Smooth muscle cell (in vitro differentiated cells): ENCODE results near the gene OR10V1. TPM values are rescaled to one million over a fixed set of nuclear protein-coding genes. Genes with fewer than 3 reads are reported as not detected.
"Not testable (repeated sequence)": the region's sequence is repeated elsewhere in the genome, so short reads cannot be mapped to it uniquely, and the experiment has no call there.

Source experiments
- DNase-seq: peaks from one replicate; lab custom pipeline; 2025; ENCODE audit not compliant: unreplicated experiment; lab: John Stamatoyannopoulos, UW
- H2AFZ ChIP-seq: fragments of 200-600 bp; sonication (generic); 2 replicates; pipeline ENCODE4 v1.6.0; 2016; ENCODE audit warnings: antibody characterized with exemption, low read depth, mild to moderate bottlenecking
- H3F3A ChIP-seq: fragments of 200-600 bp; sonication (generic); 2 replicates; pipeline ENCODE4 v1.6.0; 2017; ENCODE audit warnings: antibody characterized with exemption, low read depth
- H3K27ac ChIP-seq: fragments of 200-600 bp; sonication (generic); 2 replicates; pipeline ENCODE4 v1.5.1; 2016; ENCODE audit warnings: low read depth, mild to moderate bottlenecking
- H3K27me3 ChIP-seq: fragments of 200-600 bp; sonication (generic); 2 replicates; pipeline ENCODE4 v1.6.1; 2016; ENCODE audit warnings: low read depth, mild to moderate bottlenecking
- H3K36me3 ChIP-seq: fragments of 200-600 bp; sonication (generic); 2 replicates; pipeline ENCODE4 v1.5.1; 2016; ENCODE audit warnings: low read depth
- H3K4me1 ChIP-seq: fragments of 200-600 bp; sonication (generic); 2 replicates; pipeline ENCODE4 v1.5.1; 2016; ENCODE audit warnings: low read depth
- H3K4me2 ChIP-seq: fragments of 200-600 bp; sonication (generic); 2 replicates; pipeline ENCODE4 v1.6.0; 2016; ENCODE audit warnings: mild to moderate bottlenecking
- H3K4me3 ChIP-seq: fragments of 200-600 bp; sonication (generic); 2 replicates; pipeline ENCODE4 v1.5.1; 2016; ENCODE audit warnings: mild to moderate bottlenecking
- H3K79me2 ChIP-seq: fragments of 200-600 bp; sonication (generic); 2 replicates; pipeline ENCODE4 v1.6.0; 2016; ENCODE audit warnings: low read depth, mild to moderate bottlenecking
- H3K9ac ChIP-seq: fragments of 200-600 bp; sonication (generic); 2 replicates; pipeline ENCODE4 v1.6.0; 2016; ENCODE audit warnings: low read depth
- H3K9me3 ChIP-seq: fragments of 200-600 bp; sonication (generic); replicated peaks from 2 replicates; pipeline ENCODE4 v1.5.1; 2016; ENCODE audit warnings: low read depth
- H4K20me1 ChIP-seq: fragments of 200-600 bp; sonication (generic); 2 replicates; pipeline ENCODE4 v1.6.0; 2016; ENCODE audit warnings: low read depth
- CTCF ChIP-seq: fragments of 200-600 bp; sonication (generic); IDR thresholded peaks from 2 replicates; pipeline ENCODE4 v1.5.1; 2017; ENCODE audit warnings: borderline replicate concordance, mild to moderate bottlenecking, antibody characterized with exemption; ENCODE audit not compliant: insufficient read depth, poor library complexity, severe bottlenecking
- WGBS: methylation state at CpG from one replicate; pipeline ENCODE4 v1.1.7; 2016; ENCODE audit warnings: low lambda C conversion rate; 5-methylcytosine and 5-hydroxymethylcytosine counted together
- polyA plus RNA-seq: library from polyadenylated mRNA; unstranded; fragments of >200 nt; fragmentation: Nextera tagmentation; extraction: Ambion mirVana; gene quantifications from 2 replicates; pipeline ENCODE4 v1.2.1, GENCODE V29; 2016
- total RNA-seq: library from RNA; depleted of rRNA; stranded (reverse); fragments of >200 nt; gene quantifications from 2 replicates; pipeline ENCODE4 v1.2.3, GENCODE V29; 2014

OR10V1 gene
- total and polyA plus RNA-seq, 2 experiments from 2014 or later = not detected

GRCh38 chr11:59698506-59698905, 15.1 kb downstream of the OR10V1 start:
- H3K9ac ChIP-seq = no peak overlapping the region
- no peak for DNase-seq
- H3K4me2 ChIP-seq = no peak overlapping the region
- H3K4me1 ChIP-seq = no peaks in the 10 kb centered on the region
- no peak overlapping the region for H3K27ac ChIP-seq
- no peaks in the 10 kb centered on the region for H3K79me2 ChIP-seq
- H3K9me3 ChIP-seq = no peaks in the 10 kb centered on the region
- H3F3A ChIP-seq = no peaks in the 10 kb centered on the region
- no peak overlapping the region for H3K4me3 ChIP-seq
- H4K20me1 ChIP-seq = no peaks in the 10 kb centered on the region
- TF ChIP-seq CTCF = no peak
- no peaks in the 10 kb centered on the region for H3K36me3 ChIP-seq
- no peaks in the 10 kb centered on the region for H3K27me3 ChIP-seq
- H2AFZ ChIP-seq = no peak overlapping the region

- no peak for DNase-seq
- no peaks in the 10 kb centered on the region for H4K20me1 ChIP-seq
- H3K27me3 ChIP-seq = no peaks in the 10 kb centered on the region
- H3K36me3 ChIP-seq = no peaks in the 10 kb centered on the region
- no peak overlapping the region for H3K9ac ChIP-seq
- H3K4me3 ChIP-seq = no peak overlapping the region
- no peaks in the 10 kb centered on the region for H3K4me1 ChIP-seq
- no peak overlapping the region for H3K27ac ChIP-seq
- no peaks in the 10 kb centered on the region for H3K79me2 ChIP-seq
- TF ChIP-seq CTCF = no peak
- no peak overlapping the region for H2AFZ ChIP-seq
- no peak overlapping the region for H3K4me2 ChIP-seq
- no peaks in the 10 kb centered on the region for H3K9me3 ChIP-seq
- no peaks in the 10 kb centered on the region for H3F3A ChIP-seq
Measured at GRCh38 chr11:59692915-59693314, 20.7 kb downstream of the OR10V1 start.

GRCh38 chr11:59691156-59691555, 22.5 kb downstream of the OR10V1 start:
- no peak for DNase-seq
- H3K79me2 ChIP-seq = no peaks in the 10 kb centered on the region
- no peaks in the 10 kb centered on the region for H3K36me3 ChIP-seq
- no peaks in the 10 kb centered on the region for H3F3A ChIP-seq
- no peak for TF ChIP-seq CTCF
- H3K4me3 ChIP-seq = no peak overlapping the region
- H3K4me2 ChIP-seq = no peak overlapping the region
- no peaks in the 10 kb centered on the region for H3K9me3 ChIP-seq
- H3K9ac ChIP-seq = no peak overlapping the region
- no peaks in the 10 kb centered on the region for H4K20me1 ChIP-seq
- no peaks in the 10 kb centered on the region for H3K27me3 ChIP-seq
- no peaks in the 10 kb centered on the region for H3K4me1 ChIP-seq
- H2AFZ ChIP-seq = no peak overlapping the region
- WGBS = 68% methylated on average over 2 of the region's 2 CpGs
- no peak overlapping the region for H3K27ac ChIP-seq

GRCh38 chr11:59689015-59689414, 24.6 kb downstream of the OR10V1 start:
- Histone ChIP-seq H4K20me1 (no peaks in the 10 kb centered on the region), H3K4me3 (no peak overlapping the region), H2AFZ (no peak overlapping the region), H3K9ac (no peak overlapping the region), H3K4me1 (no peaks in the 10 kb centered on the region), H3F3A (no peaks in the 10 kb centered on the region), H3K36me3 (no peaks in the 10 kb centered on the region), H3K27me3 (no peaks in the 10 kb centered on the region), H3K9me3 (no peaks in the 10 kb centered on the region), H3K27ac (no peak overlapping the region), H3K4me2 (no peak overlapping the region), H3K79me2 (no peaks in the 10 kb centered on the region)
- DNase-seq = no peak
- 87% methylated on average over 3 of the region's 3 CpGs for WGBS
- TF ChIP-seq CTCF = no peak

GRCh38 chr11:59681260-59681725, 32.4 kb downstream of the OR10V1 start:
- not testable (repeated sequence) for H3K4me3 ChIP-seq, H3K79me2 ChIP-seq, DNase-seq

More at GRCh38 chr11:59681260-59681725, 32.4 kb downstream of the OR10V1 start:
- H3K4me1 ChIP-seq, H3K9ac ChIP-seq, H3K4me2 ChIP-seq, H3K27me3 ChIP-seq, H3F3A ChIP-seq, H4K20me1 ChIP-seq, H3K36me3 ChIP-seq, H3K9me3 ChIP-seq: not testable (repeated sequence)
- Histone ChIP-seq H2AFZ (peak overlapping the region; percentile 73), H3K27ac (peak overlapping the region; percentile 41)
- WGBS = 37% methylated on average over 7 of the region's 7 CpGs
